DMS79 (cell line): Measurements from ENCODE around the gene KRT9.
"Not testable (repeated sequence)": the region's sequence is repeated elsewhere in the genome, so short reads cannot be mapped to it uniquely, and the experiment has no call there.

ENCODE experiments used
- DNase-seq: peaks from one replicate; lab custom pipeline; 2025; lab: John Stamatoyannopoulos, UW

The KRT9 gene

GRCh38 chr17:41571561-41572434 lies at the start of gene KRT9:
TSS of gene KRT9 (minus strand) at chr17:41572059. CDS start at chr17:41571992, 67 bp downstream.
- no peak for DNase-seq

GRCh38 chr17:41621435-41621817 lies 49.6 kb upstream of the KRT9 start:
- not testable (repeated sequence) for DNase-seq

GRCh38 chr17:41620583-41621434 lies 49.0 kb upstream of the KRT9 start:
- no peak for DNase-seq

GRCh38 chr17:41619927-41620582 lies 48.2 kb upstream of the KRT9 start:
- not testable (repeated sequence) for DNase-seq

GRCh38 chr17:41619036-41619926 lies 47.4 kb upstream of the KRT9 start:
- no peak for DNase-seq

- no peak for DNase-seq
Observed at GRCh38 chr17:41618341-41619035, 46.6 kb upstream of the KRT9 start.

GRCh38 chr17:41617698-41618097 lies 45.8 kb upstream of the KRT9 start:
- no peak for DNase-seq

GRCh38 chr17:41617136-41617535 lies 45.3 kb upstream of the KRT9 start:
- no peak for DNase-seq

- DNase-seq: not testable (repeated sequence)
Observed at GRCh38 chr17:41616486-41616885, 44.6 kb upstream of the KRT9 start.

- no peak for DNase-seq
Observed at GRCh38 chr17:41615454-41615853, 43.6 kb upstream of the KRT9 start.

GRCh38 chr17:41614767-41615166 lies 42.9 kb upstream of the KRT9 start:
- not testable (repeated sequence) for DNase-seq

- no peak for DNase-seq
Observed at GRCh38 chr17:41614098-41614497, 42.2 kb upstream of the KRT9 start.

GRCh38 chr17:41613277-41614082 lies 41.6 kb upstream of the KRT9 start:
- no peak for DNase-seq

- DNase-seq: not testable (repeated sequence)
Observed at GRCh38 chr17:41612376-41613160, 40.7 kb upstream of the KRT9 start, which contains the start of gene KRT16. TSS of gene KRT16 (minus strand) at chr17:41612767. CDS start at chr17:41612688, 79 bp downstream.

GRCh38 chr17:41610965-41611640 lies 39.2 kb upstream of the KRT9 start:
- no peak for DNase-seq

- DNase-seq: not testable (repeated sequence)
Observed at GRCh38 chr17:41610061-41610517, 38.2 kb upstream of the KRT9 start.

- DNase-seq: not testable (repeated sequence)
Observed at GRCh38 chr17:41606930-41607329, 35.1 kb upstream of the KRT9 start.

- no peak for DNase-seq
Observed at GRCh38 chr17:41602524-41602923, 30.7 kb upstream of the KRT9 start.
